ENCODE measurements around the gene P2RX3.

GRCh38 chr11:57320067-57320718 lies 18.0 kb upstream of the P2RX3 start:
- TF ChIP-seq YY1 (IDR thresholded peaks at IDR 0.05; ENCODE audit: low read depth, low read length) (no peak), EGR1 (IDR thresholded peaks at IDR 0.05; ENCODE audit: borderline replicate concordance, low read depth, low read length) (no peak), POU5F1 (IDR thresholded peaks at IDR 0.05; ENCODE audit: low read depth, low read length) (no peak), FOSL1 (IDR thresholded peaks at IDR 0.05; ENCODE audit: insufficient read depth, low read depth, low read length) (no peak), CTCF (IDR thresholded peaks at IDR 0.05; ENCODE audit: control extremely low read depth in 1 of 3, insufficient read depth in 1 of 3, low read depth in 1 of 3, low read length in 3 of 3) (no peak), EZH2 (IDR thresholded peaks at IDR 0.05; ENCODE audit: low read depth, low read length, severe bottlenecking) (no peak), HDAC6 (IDR thresholded peaks at IDR 0.05; ENCODE audit: low read depth, low read length) (no peak), JUN (IDR thresholded peaks at IDR 0.05; ENCODE audit: low read depth, low read length) (no peak), CHD1 (IDR thresholded peaks at IDR 0.05; ENCODE audit: low read depth, low read length) (no peak), POLR2A (IDR thresholded peaks at IDR 0.05; ENCODE audit: control extremely low read depth in 1 of 2, low read depth in 2 of 2, low read length in 2 of 2) (no peak), BRCA1 (IDR thresholded peaks at IDR 0.05; ENCODE audit: low read depth, low read length) (no peak), CEBPB (IDR thresholded peaks at IDR 0.05; ENCODE audit: low read depth, low read length) (no peak), ZNF274 (IDR thresholded peaks at IDR 0.05; ENCODE audit: borderline replicate concordance, extremely low read depth, low read length) (no peak), GTF2F1 (IDR thresholded peaks at IDR 0.05; ENCODE audit: borderline replicate concordance, low read depth, low read length) (no peak)

Data from H1 (cell line).